ENCODE results near the gene TRIM47.

- TF ChIP-seq, protein P1, sequence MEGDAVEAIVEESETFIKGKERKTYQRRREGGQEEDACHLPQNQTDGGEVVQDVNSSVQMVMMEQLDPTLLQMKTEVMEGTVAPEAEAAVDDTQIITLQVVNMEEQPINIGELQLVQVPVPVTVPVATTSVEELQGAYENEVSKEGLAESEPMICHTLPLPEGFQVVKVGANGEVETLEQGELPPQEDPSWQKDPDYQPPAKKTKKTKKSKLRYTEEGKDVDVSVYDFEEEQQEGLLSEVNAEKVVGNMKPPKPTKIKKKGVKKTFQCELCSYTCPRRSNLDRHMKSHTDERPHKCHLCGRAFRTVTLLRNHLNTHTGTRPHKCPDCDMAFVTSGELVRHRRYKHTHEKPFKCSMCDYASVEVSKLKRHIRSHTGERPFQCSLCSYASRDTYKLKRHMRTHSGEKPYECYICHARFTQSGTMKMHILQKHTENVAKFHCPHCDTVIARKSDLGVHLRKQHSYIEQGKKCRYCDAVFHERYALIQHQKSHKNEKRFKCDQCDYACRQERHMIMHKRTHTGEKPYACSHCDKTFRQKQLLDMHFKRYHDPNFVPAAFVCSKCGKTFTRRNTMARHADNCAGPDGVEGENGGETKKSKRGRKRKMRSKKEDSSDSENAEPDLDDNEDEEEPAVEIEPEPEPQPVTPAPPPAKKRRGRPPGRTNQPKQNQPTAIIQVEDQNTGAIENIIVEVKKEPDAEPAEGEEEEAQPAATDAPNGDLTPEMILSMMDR (IDR thresholded peaks at IDR 0.05; ENCODE audit: insufficient read depth, low read length, poor library complexity, severe bottlenecking) = no peak
- no peak for TF ChIP-seq EZH2phosphoT487 (conservative IDR thresholded peaks at IDR 0.05; ENCODE audit: low read length)
Observed at GRCh38 chr17:75902406-75902805, 24.0 kb upstream of the TRIM47 start.

All from SU-DHL-6 (cell line).